IMR-90 (cell line): ENCODE data around the gene ACO1. TPM values are rescaled to one million over a fixed set of nuclear protein-coding genes. Genes with fewer than 3 reads are reported as not detected.

ENCODE experiments used
- ATAC-seq: fragments of 200-7000 bp; cut with Tn5 transposase; 2 replicates; pipeline ENCODE4 v1.9.1; 2020; ENCODE audit warnings: low read depth, mild to moderate bottlenecking, moderate library complexity
- BruUV-seq: library from RNA; stranded (reverse); fragments of 400-500 nt; replicated peaks from 2 replicates; lab custom pipeline; 2021; lab: Mats Ljungman, UMichigan
- CTCF ChIA-PET: fragments of 300-600 bp; formaldehyde crosslinking; extraction: SDS; loops from one replicate; lab custom pipeline; 2021; ENCODE audit warnings: antibody characterized with exemption; lab: Yijun Ruan, JAX
- POLR2A ChIA-PET: fragments of 300-600 bp; sonication (Branson Sonifier 250); formaldehyde crosslinking; loops from one replicate; lab custom pipeline; 2022; ENCODE audit warnings: antibody characterized with exemption; ENCODE audit not compliant: unreplicated experiment; lab: Charles Lee
- DNase-seq: peaks from one replicate; pipeline ENCODE4 v3.0.0; 2013
- H2AFZ ChIP-seq: replicated peaks from 2 replicates; pipeline ENCODE3; 2013; ENCODE audit warnings: low read length, mild to moderate bottlenecking; ENCODE audit not compliant: poor library complexity
- H2AK5ac ChIP-seq: 2 replicates; pipeline ENCODE4 v1.6.1; 2013; ENCODE audit warnings: low read depth, low read length, inconsistent platforms
- H2AK9ac ChIP-seq: replicated peaks from 2 replicates; pipeline ENCODE3; 2013; ENCODE audit warnings: mild to moderate bottlenecking, low read depth, low read length, moderate library complexity; ENCODE audit not compliant: poor library complexity
- H2BK120ac ChIP-seq: 2 replicates; pipeline ENCODE4 v1.6.1; 2013; ENCODE audit warnings: low read depth, low read length, inconsistent platforms
- H2BK15ac ChIP-seq: 3 replicates; pipeline ENCODE4 v1.6.1; 2013; ENCODE audit warnings: low read depth, low read length, inconsistent platforms
- H2BK20ac ChIP-seq: 2 replicates; pipeline ENCODE4 v1.6.1; 2013; ENCODE audit warnings: low read depth, mild to moderate bottlenecking, inconsistent platforms, low read length, moderate library complexity
- H2BK5ac ChIP-seq: 2 replicates; pipeline ENCODE4 v1.6.1; 2013; ENCODE audit warnings: mild to moderate bottlenecking, low read depth, low read length, inconsistent platforms; ENCODE audit not compliant: poor library complexity, severe bottlenecking
- H3K14ac ChIP-seq: replicated peaks from 2 replicates; pipeline ENCODE4 v1.6.1; 2013; ENCODE audit warnings: low read depth, low read length, inconsistent platforms
- H3K18ac ChIP-seq: 2 replicates; pipeline ENCODE4 v1.6.1; 2013; ENCODE audit warnings: low read depth, low read length, control low read depth
- H3K23ac ChIP-seq: 2 replicates; pipeline ENCODE4 v1.6.1; 2013; ENCODE audit warnings: low read depth, low read length, inconsistent platforms
- H3K27ac ChIP-seq: 2 replicates; pipeline ENCODE4 v1.5.1; 2013; ENCODE audit warnings: mild to moderate bottlenecking, control low read depth, low read length; ENCODE audit not compliant: insufficient read depth
- H3K27me3 ChIP-seq: 2 replicates; pipeline ENCODE4 v1.6.1; 2013; ENCODE audit warnings: low read length; ENCODE audit not compliant: control insufficient read depth, insufficient read depth
- H3K36me3 ChIP-seq: 2 replicates; pipeline ENCODE4 v1.6.1; 2013; ENCODE audit warnings: low read length, mixed read lengths; ENCODE audit not compliant: control insufficient read depth, insufficient read depth
- H3K4ac ChIP-seq: 2 replicates; pipeline ENCODE4 v1.6.1; 2013; ENCODE audit warnings: low read depth, low read length, inconsistent platforms
- H3K4me1 ChIP-seq: 2 replicates; pipeline ENCODE4 v1.6.1; 2013; ENCODE audit warnings: low read length, mixed read lengths; ENCODE audit not compliant: control insufficient read depth, insufficient read depth
- H3K4me2 ChIP-seq: 2 replicates; pipeline ENCODE4 v1.6.1; 2013; ENCODE audit warnings: low read depth, mild to moderate bottlenecking, control low read depth, low read length, moderate library complexity
- H3K4me3 ChIP-seq: 2 replicates; pipeline ENCODE4 v1.5.1; 2013; ENCODE audit warnings: low read depth, mild to moderate bottlenecking, control low read depth, low read length, moderate library complexity; ENCODE audit not compliant: insufficient read depth
- H3K56ac ChIP-seq: 2 replicates; pipeline ENCODE4 v1.6.1; 2013; ENCODE audit warnings: low read length, inconsistent platforms; ENCODE audit not compliant: insufficient read depth; ENCODE audit errors: extremely low read depth
- H3K79me1 ChIP-seq, 2 experiments: 2 replicates each; pipeline ENCODE4 v1.6.1; 2013; ENCODE audit warnings: low read length in 2 of 2, inconsistent platforms in 1 of 2, low read depth in 1 of 2
- H3K9ac ChIP-seq: 2 replicates; pipeline ENCODE4 v1.6.1; 2013; ENCODE audit warnings: low read depth, low read length, control low read depth
- H3K9me1 ChIP-seq: 2 replicates; pipeline ENCODE4 v1.6.1; 2013; ENCODE audit warnings: low read length, inconsistent platforms; ENCODE audit not compliant: insufficient read depth
- H3K9me3 ChIP-seq: 2 replicates; pipeline ENCODE4 v1.6.1; 2013; ENCODE audit warnings: low read length; ENCODE audit not compliant: control insufficient read depth, insufficient read depth
- H4K20me1 ChIP-seq: 2 replicates; pipeline ENCODE4 v1.6.1; 2013; ENCODE audit warnings: low read length, inconsistent platforms; ENCODE audit not compliant: insufficient read depth
- H4K5ac ChIP-seq: 2 replicates; pipeline ENCODE4 v1.6.1; 2013; ENCODE audit warnings: mild to moderate bottlenecking, low read depth, low read length, control low read depth
- H4K8ac ChIP-seq, 2 experiments: 2 replicates each; pipeline ENCODE4 v1.6.1; 2013; ENCODE audit warnings: low read depth in 2 of 2, low read length in 2 of 2, control low read depth in 1 of 2, inconsistent platforms in 1 of 2
- H4K91ac ChIP-seq: 2 replicates; pipeline ENCODE4 v1.6.1; 2013; ENCODE audit warnings: low read depth, low read length, inconsistent platforms; ENCODE audit not compliant: insufficient read depth
- RCOR1 ChIP-seq: IDR thresholded peaks from 2 replicates; pipeline ENCODE4 v1.6.1; 2012; ENCODE audit warnings: mild to moderate bottlenecking, low read length, improper control_type of control experiment; ENCODE audit not compliant: insufficient replicate concordance
- WGBS, 2 experiments: methylation state at CpG; one replicate each; pipeline versions ENCODE4 v1.1.5 to v1.1.7; 2013; ENCODE audit warnings: missing lambda C conversion rate in 2 of 2; ENCODE audit not compliant: insufficient read length in 1 of 2; ENCODE audit errors: extremely low coverage in 2 of 2; 5-methylcytosine and 5-hydroxymethylcytosine counted together
- dilution Hi-C: fragments of 300-500 bp; cut with HindIII; formaldehyde crosslinking; loops from one replicate; pipeline ENCODE4 v1.14.3; 2018; ENCODE audit warnings: low sequenced_read_pairs; ENCODE audit not compliant: unreplicated experiment
- in situ Hi-C: fragments of 300-500 bp; cut with MboI; formaldehyde crosslinking; loops from 3 replicates; pipeline ENCODE4 v1.14.3; 2019; ENCODE audit warnings: low sequenced_read_pairs, inconsistent platforms, mixed read lengths
- intact Hi-C: fragments of 100-400 bp; cut with micrococcal nuclease; formaldehyde crosslinking; loops from 2 replicates; pipeline ENCODE4 v1.10.0; 2022
- polyA plus RNA-seq, 3 experiments: library from polyadenylated mRNA; depleted of rRNA; stranded (reverse); fragments of >200 nt; gene quantifications; 2 replicates each; pipeline ENCODE4 v1.2.3, GENCODE V29; 2012; ENCODE audit warnings: low replicate concordance in 1 of 3
- total RNA-seq: library from RNA; depleted of rRNA; stranded (reverse); fragments of >200 nt; gene quantifications from 2 replicates; pipeline ENCODE4 v1.2.3, GENCODE V29; 2012

Gene ACO1
- total and polyA plus RNA-seq, 2 of the 4 experiments (the other 2 are of a cell fraction) = 85.9 to 158 TPM

DNA sequence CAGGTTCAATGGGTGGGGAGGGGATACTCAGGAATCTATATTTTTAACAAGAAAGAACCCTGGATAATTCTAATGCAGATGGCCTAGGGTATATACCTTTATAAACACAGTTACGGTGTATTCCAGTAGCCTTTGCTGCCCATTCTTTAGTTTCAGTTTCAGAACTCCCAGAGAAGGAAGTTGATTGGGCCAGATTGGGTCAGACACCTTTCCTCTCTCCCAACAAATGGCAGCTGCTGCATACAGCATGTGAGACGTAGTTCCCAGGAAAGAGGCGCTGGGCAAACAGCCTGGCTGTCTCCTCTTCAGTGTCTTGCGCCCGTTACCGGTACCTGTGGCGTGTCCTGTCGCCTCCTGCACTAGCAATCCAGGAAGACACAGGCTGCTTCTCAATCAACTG is 20.4 kb downstream of the ACO1 start:
- H4K8ac ChIP-seq = no peak overlapping the region

More for the DNA sequence above, 20.4 kb downstream of the ACO1 start:
- H2BK15ac ChIP-seq = no peak overlapping the region
- H3K56ac ChIP-seq = no peak overlapping the region
- intact Hi-C loops = no loop called here
- H4K20me1 ChIP-seq = peaks cover 10% of the 10 kb centered on the region; the same call in 1 of the 2 replicates
- H3K9ac ChIP-seq = no peak overlapping the region
- no peaks in the 10 kb centered on the region for H3K27me3 ChIP-seq
- POLR2A ChIA-PET = no interaction called here
- BruUV-seq = no TSS peak
- no peak overlapping the region for H3K4me3 ChIP-seq
- peaks cover 10% of the 10 kb centered on the region; the same call in 1 of the 2 replicates for H3K4me1 ChIP-seq
- H2AK9ac ChIP-seq = no peak overlapping the region
- in situ Hi-C loops = no loop called here
- CTCF ChIA-PET = no interaction called here
- H3K23ac ChIP-seq = no peak overlapping the region
- H2BK5ac ChIP-seq = no peak overlapping the region
- no peak for TF ChIP-seq RCOR1
- H3K9me1 ChIP-seq = peaks cover 15% of the 10 kb centered on the region
- H3K4ac ChIP-seq = no peak overlapping the region
- H3K27ac ChIP-seq = no peak overlapping the region
- H3K9me3 ChIP-seq = peaks cover 3% of the 10 kb centered on the region; the same call in 1 of the 2 replicates
- H4K91ac ChIP-seq = no peak overlapping the region
- dilution Hi-C loops = no loop called here
- ATAC-seq (no peak), DNase-seq (no peak)
- no peak overlapping the region for H2BK20ac ChIP-seq
- peaks cover 37 to 48% of the 10 kb centered on the region in 2 experiments for H3K79me1 ChIP-seq
- H2AFZ ChIP-seq = no peak overlapping the region
- H3K18ac ChIP-seq = no peak overlapping the region
- WGBS, 2 experiments = no CpG with 5 or more reads among the region's 8 CpGs
- H2AK5ac ChIP-seq = no peak overlapping the region
- no peak overlapping the region for H3K14ac ChIP-seq
- H3K4me2 ChIP-seq = no peak overlapping the region
- H3K36me3 ChIP-seq = peaks cover 57% of the 10 kb centered on the region
- no peak overlapping the region for H2BK120ac ChIP-seq
- H4K5ac ChIP-seq = no peak overlapping the region
